NCI-H460 (cell line): ENCODE data around the gene SIM2. TPM values are rescaled to one million over a fixed set of nuclear protein-coding genes. Genes with fewer than 3 reads are reported as not detected.

Experiments used
- DNase-seq: peaks from one replicate; pipeline ENCODE4 v3.0.0-alpha.2; 2016; ENCODE audit warnings: low read depth; ENCODE audit errors: extremely low read depth
- total RNA-seq: library from RNA; depleted of rRNA; stranded (reverse); fragments of >200 nt; shearing (Covaris generic); gene quantifications from 2 replicates; pipeline ENCODE4 v1.2.3, GENCODE V29; 2014; rRNA removed

Gene SIM2
- total RNA-seq, 1 experiment from 2014 or later = 5.7 TPM

- no peak for DNase-seq
Observed at GRCh38 chr21:36791695-36792470, 93.0 kb downstream of the SIM2 start.

- DNase-seq = no peak
Observed at GRCh38 chr21:36792505-36792967, 93.6 kb downstream of the SIM2 start.

GRCh38 chr21:36796070-36796469 lies 97.2 kb downstream of the SIM2 start:
- no peak for DNase-seq

- no peak for DNase-seq
Observed at GRCh38 chr21:36798491-36798890, 99.6 kb downstream of the SIM2 start.

Other genes starting within 250 kb of the SIM2 start
- gene CLDN14, start 219.0 kb upstream of the SIM2 start, total RNA-seq = not detected in 2 replicates